ENCODE results near the gene METAP1D.

DNA sequence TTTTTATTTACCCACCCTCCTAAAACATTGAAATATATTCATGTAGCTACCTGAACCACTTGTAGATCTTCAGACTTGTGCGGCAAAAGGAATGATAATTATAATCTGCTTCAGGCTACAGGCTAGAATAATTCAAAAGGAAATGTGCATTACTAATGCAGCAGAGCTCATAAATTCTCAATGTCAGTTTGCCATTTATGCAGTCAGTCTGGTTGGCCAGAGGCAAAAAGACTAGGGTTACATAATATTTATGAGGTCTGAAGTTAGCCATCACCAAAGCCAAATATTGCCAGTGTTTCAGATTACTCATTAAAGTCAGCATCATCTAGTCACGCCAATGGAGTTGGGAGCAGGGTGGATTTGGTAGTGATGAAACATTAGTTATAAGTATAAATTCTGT lies 38.9 kb downstream of the METAP1D start:
- TF ChIP-seq POLR2AphosphoS5 (IDR thresholded peaks at IDR 0.05; ENCODE audit: low read depth, low read length) (no peak), SIN3A (IDR thresholded peaks at IDR 0.05; ENCODE audit: borderline replicate concordance, insufficient read depth, low read length) (no peak), TAF1 (IDR thresholded peaks at IDR 0.05; ENCODE audit: borderline replicate concordance, insufficient read depth, low read length) (no peak)
